Activated T-helper 9 cell treated with anti-CD3 and anti-CD28 coated beads, Interleukin-2, amount 50 U/mL, for 16 hours (primary cell): ENCODE measurements around the gene GPSM1.
"Not testable (repeated sequence)": the region's sequence is repeated elsewhere in the genome, so short reads cannot be mapped to it uniquely, and the experiment has no call there.

ENCODE experiments used
- DNase-seq: peaks from one replicate; pipeline ENCODE4 v3.0.0-alpha.2; 2020; ENCODE audit warnings: low read depth

GPSM1 gene

GRCh38 chr9:136318111-136318775 is 9.1 kb upstream of the GPSM1 start:
- no peak for DNase-seq

GRCh38 chr9:136318776-136319241 is 8.5 kb upstream of the GPSM1 start:
- no peak for DNase-seq

- DNase-seq: not testable (repeated sequence)
Observed at GRCh38 chr9:136319244-136319643, 8.1 kb upstream of the GPSM1 start.

GRCh38 chr9:136319955-136320354 is 7.4 kb upstream of the GPSM1 start:
- not testable (repeated sequence) for DNase-seq

GRCh38 chr9:136320972-136321371 is 6.4 kb upstream of the GPSM1 start:
- not testable (repeated sequence) for DNase-seq

- DNase-seq: no peak
Observed at GRCh38 chr9:136321561-136321960, 5.8 kb upstream of the GPSM1 start.

GRCh38 chr9:136322756-136323330 is 4.5 kb upstream of the GPSM1 start:
- DNase-seq: no peak

- DNase-seq: no peak
Observed at GRCh38 chr9:136323371-136323789, 4.0 kb upstream of the GPSM1 start.

GRCh38 chr9:136324501-136325300 is 2.6 kb upstream of the GPSM1 start:
- DNase-seq: no peak

GRCh38 chr9:136325358-136325757 is 2.0 kb upstream of the GPSM1 start:
- DNase-seq: no peak

GRCh38 chr9:136326061-136326760 is 1.1 kb upstream of the GPSM1 start:
- no peak for DNase-seq

- no peak for DNase-seq
Observed at GRCh38 chr9:136326761-136327303, 507 bp upstream of the GPSM1 start.

- DNase-seq: no peak
Observed at GRCh38 chr9:136328011-136328621, 777 bp downstream of the GPSM1 start.

GRCh38 chr9:136328622-136329041 is 1.3 kb downstream of the GPSM1 start:
- DNase-seq: no peak

GRCh38 chr9:136329211-136329627 is 1.9 kb downstream of the GPSM1 start:
- DNase-seq: no peak

- DNase-seq: no peak
Observed at GRCh38 chr9:136329636-136330405, 2.5 kb downstream of the GPSM1 start.

GRCh38 chr9:136330406-136330990 is 3.2 kb downstream of the GPSM1 start:
- no peak for DNase-seq

- DNase-seq: no peak
Observed at GRCh38 chr9:136331030-136331429, 3.7 kb downstream of the GPSM1 start.

- no peak for DNase-seq
Observed at GRCh38 chr9:136331556-136332481, 4.5 kb downstream of the GPSM1 start.
